ENCODE results near the gene SNORC. TPM values are rescaled to one million over a fixed set of nuclear protein-coding genes. Genes with fewer than 3 reads are reported as not detected.

Gene SNORC
- total RNA-seq, 4 donors from 2014 or later, result 0.24 to 0.79 (median 0.40) TPM

GRCh38 chr2:232890896-232891601 lies 21.0 kb downstream of the SNORC start:
- TF ChIP-seq CTCF (IDR thresholded peaks at IDR 0.05), result no peak
- DNase-seq (ENCODE audit: low spot score) (no peak), ATAC-seq (ENCODE audit: low FRiP score) (no peak)

DNA sequence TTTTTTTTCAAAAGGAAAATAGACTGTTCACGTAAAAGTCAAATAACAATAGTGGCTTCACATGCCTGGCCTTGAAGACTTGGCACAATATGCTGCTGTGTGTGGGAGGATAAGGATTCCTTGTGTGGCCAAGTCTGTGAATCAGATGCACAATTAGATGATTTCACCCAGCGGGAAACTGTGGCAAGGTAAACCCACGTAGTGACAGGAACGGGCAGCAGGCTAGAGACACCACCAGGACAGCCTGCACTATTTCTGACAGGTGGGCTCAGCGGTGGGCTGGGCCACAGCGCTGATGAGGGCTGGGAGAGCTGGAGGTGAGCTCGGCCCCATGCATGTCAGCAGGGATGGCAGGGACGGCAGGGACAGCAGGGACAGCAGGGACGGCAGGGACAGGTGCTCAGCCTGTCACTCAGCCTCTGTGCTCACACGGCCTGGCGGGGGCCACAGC lies 21.6 kb downstream of the SNORC start:
- no peak for TF ChIP-seq CTCF (IDR thresholded peaks at IDR 0.05)
- DNase-seq (ENCODE audit: low spot score), result no peak
- no peak for ATAC-seq (ENCODE audit: low FRiP score)

GRCh38 chr2:232892221-232892620 lies 22.2 kb downstream of the SNORC start:
- ATAC-seq (ENCODE audit: low FRiP score) (no peak), DNase-seq (ENCODE audit: low spot score) (no peak)
- TF ChIP-seq CTCF (IDR thresholded peaks at IDR 0.05), result no peak

GRCh38 chr2:232892843-232893242 lies 22.8 kb downstream of the SNORC start:
- TF ChIP-seq CTCF (IDR thresholded peaks at IDR 0.05), result no peak
- ATAC-seq (ENCODE audit: low FRiP score), result no peak
- DNase-seq (ENCODE audit: low spot score), result no peak

- DNase-seq (ENCODE audit: low spot score) (no peak), ATAC-seq (ENCODE audit: low FRiP score) (no peak)
- no peak for TF ChIP-seq CTCF (IDR thresholded peaks at IDR 0.05)
Observed at GRCh38 chr2:232893834-232894233, 23.8 kb downstream of the SNORC start.

GRCh38 chr2:232894251-232894650 lies 24.2 kb downstream of the SNORC start:
- no peak for ATAC-seq (ENCODE audit: low FRiP score)
- no peak for DNase-seq (ENCODE audit: low spot score)
- TF ChIP-seq CTCF (IDR thresholded peaks at IDR 0.05), result no peak

DNA sequence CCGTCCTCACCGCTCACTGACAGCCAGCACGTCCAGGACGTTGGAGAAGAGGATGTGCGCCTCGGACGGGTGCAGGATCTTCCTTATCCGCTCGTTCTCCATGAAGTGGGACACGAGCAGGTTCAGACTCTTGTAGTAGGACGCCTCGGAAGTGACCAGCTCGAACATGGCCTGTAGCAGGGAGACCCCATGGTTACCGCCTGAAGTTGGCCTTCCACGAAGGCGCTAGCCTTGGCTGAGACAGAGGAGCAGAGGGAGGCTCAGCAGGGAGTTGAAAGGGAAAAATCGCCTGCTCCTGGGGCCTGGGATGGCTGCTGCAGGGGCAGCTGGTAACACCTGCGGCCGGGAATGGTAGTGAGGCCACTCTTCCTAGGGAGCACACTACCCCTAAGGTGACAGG lies 24.7 kb downstream of the SNORC start:
- ATAC-seq (ENCODE audit: low FRiP score) (no peak), DNase-seq (ENCODE audit: low spot score) (no peak)
- TF ChIP-seq CTCF (IDR thresholded peaks at IDR 0.05), result no peak
